ENCODE measurements around the gene IGF2. TPM values are rescaled to one million over a fixed set of nuclear protein-coding genes. Genes with fewer than 3 reads are reported as not detected.
"Not testable (repeated sequence)": the region's sequence is repeated elsewhere in the genome, so short reads cannot be mapped to it uniquely, and the experiment has no call there.

Gene IGF2, protein sequence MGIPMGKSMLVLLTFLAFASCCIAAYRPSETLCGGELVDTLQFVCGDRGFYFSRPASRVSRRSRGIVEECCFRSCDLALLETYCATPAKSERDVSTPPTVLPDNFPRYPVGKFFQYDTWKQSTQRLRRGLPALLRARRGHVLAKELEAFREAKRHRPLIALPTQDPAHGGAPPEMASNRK
- 3.5 and 11.2 TPM in 2 replicates for total RNA-seq

DNA sequence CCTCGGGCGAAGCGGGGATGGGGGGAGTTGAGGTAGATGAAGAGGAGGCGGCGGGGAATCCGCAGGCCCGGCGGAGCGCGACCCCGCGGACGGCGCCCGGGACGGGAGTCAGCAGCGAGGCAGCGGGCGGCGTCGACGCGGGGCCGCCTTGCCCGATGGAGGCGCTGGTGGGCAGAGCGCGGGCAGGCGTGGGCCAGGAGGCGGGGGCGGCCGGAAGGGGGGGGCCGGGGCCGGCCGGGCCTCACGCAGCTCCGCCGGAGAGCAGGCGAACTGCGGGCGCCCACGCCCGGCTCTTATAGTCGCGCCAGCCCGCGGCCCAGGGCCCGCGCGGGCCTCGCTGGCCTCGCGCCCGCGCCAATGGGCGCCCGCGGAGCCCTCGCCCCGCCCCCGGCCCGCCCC is at the start of gene IGF2:
Gene IGF2 (minus strand): TSS at position 267 of the 399 bp plus-strand sequence. CDS start 3,866 bp downstream, outside the sequence.
- peak; percentile 22 for DNase-seq

DNA sequence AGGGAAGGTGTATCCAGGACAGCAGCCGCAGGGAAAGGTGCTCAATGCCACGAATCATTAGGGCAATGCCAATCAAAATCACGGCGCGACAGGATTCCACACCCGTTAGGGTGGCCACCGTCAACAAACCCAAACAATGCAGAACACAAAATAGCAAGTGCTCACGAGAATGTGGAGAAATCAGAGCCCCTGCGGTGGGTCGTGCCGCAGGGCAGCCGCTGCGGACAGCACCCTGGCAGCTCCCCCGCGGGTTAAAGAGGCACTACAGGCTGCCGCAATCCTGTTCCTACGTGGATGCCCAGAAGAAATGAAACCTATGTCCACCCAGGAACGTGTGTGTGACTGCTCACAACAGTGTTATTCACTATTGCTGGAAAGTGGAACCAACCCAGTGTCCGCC is 49.6 kb upstream of the IGF2 start:
- DNase-seq: no peak

- no peak for DNase-seq
Measured at GRCh38 chr11:2187280-2187707, 48.1 kb upstream of the IGF2 start.

DNA sequence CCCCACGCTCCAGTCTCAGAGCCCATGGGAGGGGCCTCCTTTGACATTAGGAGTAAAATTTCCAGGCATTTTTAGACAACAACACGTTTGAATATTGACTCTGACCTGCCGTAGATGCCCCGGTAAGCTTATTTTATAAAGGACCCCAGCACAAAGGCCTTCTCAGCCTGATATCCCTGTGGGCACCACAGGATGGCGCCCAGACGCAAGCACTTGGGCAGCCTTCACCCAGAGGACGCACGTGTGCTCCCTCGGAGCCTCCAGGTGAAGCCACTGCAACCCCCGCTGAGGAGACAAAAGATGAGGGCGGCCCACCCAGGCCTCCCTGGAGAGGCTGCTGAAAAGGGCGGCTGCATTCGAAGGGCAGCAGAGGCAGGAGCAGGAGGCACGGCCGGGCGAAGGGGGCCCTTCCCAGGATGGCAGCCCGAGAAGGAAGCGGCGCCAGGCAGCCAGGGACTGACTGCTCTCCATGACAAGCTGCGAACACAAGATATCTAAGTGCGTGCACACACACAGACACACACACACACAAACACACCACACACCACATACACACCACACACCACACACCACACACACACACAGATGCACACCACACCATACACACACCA is 47.6 kb upstream of the IGF2 start:
- DNase-seq: peak; percentile 58

- DNase-seq: no peak
Measured at GRCh38 chr11:2185324-2186085, 46.3 kb upstream of the IGF2 start.

DNA sequence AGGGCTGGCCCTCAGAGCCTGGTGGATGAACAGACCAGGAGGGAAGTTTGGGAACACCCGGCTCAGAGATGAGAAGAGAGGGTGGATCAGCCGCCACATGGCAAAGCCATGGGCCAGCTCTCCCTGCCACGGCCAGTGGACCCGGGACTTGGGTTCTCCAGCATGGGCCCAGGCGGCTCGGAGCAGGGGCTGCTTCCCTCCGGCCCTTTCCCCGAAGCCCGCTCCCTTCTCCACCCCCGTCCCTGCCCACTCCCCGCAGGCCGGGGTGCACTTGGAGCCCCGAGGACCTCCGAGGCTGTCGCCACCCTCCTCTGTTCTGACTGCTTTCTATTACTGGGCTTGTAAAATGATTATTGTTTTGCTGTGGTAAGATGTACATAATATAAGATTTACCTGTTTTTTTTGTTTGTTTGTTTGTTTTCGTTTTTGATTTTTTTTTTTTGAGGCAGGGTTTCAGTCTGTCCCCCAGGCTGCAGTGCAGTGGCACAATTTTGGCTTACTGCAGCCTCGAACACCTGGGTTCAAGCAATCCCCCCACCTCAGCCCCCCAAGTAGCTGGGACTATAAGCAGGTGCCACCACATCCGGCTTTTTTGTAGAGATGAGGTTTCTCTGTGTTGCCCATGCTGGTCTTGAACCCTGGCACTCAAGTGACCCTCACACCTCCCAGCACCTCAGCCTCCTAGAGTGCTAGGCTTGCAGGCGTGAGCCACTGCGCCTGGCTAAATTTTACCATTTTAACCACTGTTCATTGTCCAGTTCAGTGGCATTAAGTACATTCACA is 43.7 kb upstream of the IGF2 start:
- DNase-seq: no peak

DNA sequence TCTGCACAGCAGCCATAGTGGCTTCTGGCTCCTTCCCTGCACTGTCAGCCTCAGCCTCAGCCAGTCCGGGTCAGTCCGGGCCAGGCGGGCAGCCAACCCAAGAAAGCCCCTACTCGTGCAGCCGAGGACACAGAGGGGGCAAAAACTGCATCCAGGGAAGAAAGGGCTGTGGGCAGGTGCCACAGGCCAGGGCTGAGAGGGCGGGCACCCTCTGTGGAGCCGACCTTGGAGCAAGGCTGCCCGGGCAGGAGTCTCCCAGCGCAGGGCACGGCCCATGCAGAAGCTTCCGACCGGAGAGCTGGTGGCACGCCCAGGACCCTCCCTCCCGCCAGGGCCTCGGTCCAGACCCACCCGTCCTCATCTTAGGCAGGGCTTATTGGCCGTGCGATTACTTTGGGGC is 42.9 kb upstream of the IGF2 start:
- DNase-seq: no peak

- DNase-seq: no peak
Measured at GRCh38 chr11:2180789-2181370, 41.7 kb upstream of the IGF2 start.

DNA sequence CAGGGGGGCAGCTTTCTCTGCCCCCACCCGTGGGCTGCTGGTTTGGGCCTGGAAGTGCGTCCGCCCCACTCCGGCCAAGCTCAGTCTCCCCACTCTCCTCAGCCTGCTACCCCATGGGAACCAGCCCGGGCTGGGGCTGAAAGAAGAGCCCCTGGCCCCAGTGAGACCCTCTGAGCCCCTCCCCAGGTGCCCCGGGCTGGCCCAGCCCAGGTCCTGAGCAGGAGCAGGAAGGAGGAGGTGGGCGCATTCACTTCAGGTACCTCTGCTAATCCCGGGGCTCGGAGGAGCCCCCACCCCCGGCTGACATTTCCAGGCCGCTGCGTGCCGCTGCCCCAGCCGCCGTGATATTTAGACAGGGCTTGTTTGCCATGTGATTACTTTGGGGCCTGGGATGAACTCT is 41.2 kb upstream of the IGF2 start:
- no peak for DNase-seq

DNA sequence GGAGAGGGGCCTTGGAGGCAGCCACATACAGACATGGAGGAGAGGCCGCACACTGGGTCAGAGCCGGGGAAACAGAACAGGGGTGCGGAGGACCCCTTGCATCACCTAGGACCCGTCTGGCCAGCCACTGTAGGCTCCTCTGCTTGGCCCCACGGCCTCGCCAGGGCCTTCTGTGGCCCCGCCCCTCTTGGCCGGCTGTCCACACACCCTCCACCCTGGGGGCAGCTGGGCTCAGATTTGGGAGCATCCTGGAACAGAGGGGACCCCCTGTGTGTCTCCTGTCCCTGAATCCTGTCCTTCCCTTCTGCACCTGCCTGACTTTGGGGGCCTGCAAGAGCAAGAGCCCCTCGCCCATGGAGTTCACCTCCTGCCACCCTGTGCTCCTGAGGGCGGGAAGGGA is 40.3 kb upstream of the IGF2 start:
- DNase-seq: no peak

DNA sequence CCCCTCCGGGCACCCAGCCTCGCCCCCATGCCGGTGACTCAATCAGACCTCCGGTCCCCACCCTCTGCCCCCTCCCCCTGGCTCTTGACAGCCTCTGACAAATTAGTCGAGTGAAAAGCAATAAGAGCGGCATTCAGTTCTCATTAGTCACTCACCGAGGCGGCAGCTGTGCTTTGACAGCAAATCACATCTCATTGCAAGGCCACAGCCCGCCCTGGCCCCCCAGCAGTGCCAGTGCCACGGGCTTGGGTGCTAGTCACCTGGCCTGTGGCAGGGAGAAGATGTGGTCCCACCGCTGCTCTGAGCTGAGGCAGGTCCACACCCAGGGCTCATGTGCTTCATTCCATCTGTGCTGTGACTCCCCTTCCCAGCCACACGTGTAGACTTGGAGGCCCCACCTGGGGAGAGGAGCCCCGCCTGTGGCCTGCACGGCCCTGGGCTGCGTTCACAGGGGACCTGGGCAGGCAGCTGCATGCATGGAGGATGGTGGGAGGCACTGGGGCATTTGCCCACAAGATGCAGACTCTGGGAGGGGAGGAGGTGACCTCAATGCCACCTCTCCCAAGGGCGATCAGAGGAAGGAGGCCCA is 39.8 kb upstream of the IGF2 start:
- DNase-seq: no peak

- not testable (repeated sequence) for DNase-seq
Measured at GRCh38 chr11:2178055-2178773, 39.0 kb upstream of the IGF2 start.

GRCh38 chr11:2177076-2177475 is 37.9 kb upstream of the IGF2 start:
- no peak for DNase-seq

DNA sequence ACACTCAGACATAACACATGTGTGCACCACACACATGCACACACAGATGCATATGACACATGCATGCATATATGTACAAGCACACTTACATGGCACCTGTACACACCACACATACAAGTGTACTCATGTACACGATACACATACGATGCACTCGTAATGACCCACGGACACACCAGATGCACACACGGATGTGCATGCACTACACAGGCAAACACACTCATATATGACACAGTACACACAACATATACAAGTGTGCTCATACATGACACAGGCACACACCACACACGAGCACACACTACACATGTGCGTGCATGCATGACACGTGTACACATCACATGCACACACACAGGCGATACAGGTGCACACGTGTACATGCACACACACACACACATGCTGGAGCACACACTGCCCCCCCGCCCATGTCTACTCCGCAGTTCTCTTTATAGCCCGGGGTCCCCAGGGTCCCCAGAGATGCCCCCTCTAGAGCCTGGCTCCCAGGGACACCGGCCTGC is 37.3 kb upstream of the IGF2 start:
- DNase-seq: no peak

DNA sequence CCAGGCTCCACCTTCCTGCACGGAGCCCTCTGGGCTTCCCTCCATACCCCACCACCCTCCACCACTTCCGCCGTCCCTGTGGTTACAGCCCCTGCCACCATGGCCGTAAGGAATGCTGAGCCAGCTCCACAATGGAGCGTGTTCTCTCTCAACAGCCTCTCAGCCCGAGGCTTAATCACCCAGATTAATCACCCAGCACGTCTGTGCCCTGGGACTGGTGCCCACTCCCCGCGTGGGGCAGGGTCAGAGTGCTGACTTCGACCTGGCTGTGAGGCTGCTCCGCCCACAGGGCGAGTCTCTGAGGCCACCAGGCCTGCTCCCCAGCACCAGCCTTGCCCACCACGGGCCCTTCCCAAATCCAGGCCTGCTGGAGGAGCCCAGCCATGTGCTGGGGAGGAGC is 36.5 kb upstream of the IGF2 start:
- DNase-seq: no peak

DNA sequence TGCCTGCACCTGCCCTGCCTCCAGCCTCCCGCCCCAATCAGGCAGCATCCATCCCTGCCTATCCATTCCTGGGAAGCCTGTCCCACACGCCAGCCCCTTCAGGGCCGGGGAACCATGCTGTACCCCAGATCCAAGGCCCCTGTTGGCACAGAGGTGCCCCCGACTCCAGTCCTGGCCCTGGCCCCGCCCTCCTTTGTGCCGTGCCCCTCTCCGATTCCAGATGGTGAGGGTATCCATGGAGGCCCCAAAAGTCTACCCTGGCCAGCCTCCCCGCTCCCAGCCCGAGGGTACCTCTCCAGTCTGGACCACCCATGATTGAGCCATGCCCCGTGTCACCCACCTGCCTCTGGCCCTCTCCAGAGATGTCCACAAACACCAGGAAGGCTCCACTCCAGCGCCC is 35.2 kb upstream of the IGF2 start:
- no peak for DNase-seq

- DNase-seq: no peak
Measured at GRCh38 chr11:2173761-2174160, 34.6 kb upstream of the IGF2 start.

DNA sequence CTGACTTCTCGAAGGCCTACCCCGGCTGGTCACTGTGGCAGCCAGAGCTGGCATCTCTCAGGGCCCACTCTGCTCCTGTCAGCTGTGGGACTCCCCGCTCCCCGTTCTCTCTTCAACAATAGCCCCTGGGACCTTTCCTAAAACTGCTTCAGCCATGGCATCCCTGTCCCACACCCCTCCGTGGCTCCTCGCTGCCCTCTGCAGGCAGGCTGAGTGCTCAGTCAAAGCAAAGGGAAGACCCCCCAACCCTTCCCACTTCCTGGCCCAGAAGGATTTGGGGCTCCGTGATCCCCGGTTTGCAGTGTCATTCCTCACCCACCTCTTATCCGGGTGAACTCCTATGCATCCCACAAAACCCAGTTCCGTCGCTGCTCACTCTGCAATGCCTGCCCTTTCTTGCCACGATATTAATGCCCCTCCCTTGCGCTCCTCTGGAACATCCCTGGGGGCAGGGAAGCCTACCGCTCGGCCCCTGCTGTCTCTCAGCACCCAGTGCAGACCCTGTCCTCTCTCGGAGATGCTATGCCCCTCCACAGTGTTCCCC is 34.0 kb upstream of the IGF2 start:
- DNase-seq: no peak

DNA sequence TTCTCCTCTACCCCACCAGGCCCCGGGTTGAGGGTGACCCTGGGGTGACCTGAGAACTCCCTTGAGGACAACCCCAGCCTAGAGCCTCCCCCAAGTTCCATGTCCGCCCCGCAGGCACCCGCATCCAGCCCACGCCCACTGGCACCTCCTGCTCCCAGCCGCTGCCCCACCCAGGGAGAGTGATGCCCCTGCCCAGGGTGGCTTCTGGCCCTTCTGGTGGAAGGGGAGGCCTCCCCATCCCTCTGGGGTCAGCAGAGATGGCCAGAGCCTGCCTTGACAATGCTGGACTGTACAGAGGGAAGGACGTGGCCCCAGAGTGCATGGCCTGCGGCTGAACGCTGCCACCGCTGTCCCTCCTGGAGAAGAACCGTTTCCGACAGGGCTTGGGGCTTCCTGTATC is 33.5 kb upstream of the IGF2 start:
- DNase-seq: no peak

DNA sequence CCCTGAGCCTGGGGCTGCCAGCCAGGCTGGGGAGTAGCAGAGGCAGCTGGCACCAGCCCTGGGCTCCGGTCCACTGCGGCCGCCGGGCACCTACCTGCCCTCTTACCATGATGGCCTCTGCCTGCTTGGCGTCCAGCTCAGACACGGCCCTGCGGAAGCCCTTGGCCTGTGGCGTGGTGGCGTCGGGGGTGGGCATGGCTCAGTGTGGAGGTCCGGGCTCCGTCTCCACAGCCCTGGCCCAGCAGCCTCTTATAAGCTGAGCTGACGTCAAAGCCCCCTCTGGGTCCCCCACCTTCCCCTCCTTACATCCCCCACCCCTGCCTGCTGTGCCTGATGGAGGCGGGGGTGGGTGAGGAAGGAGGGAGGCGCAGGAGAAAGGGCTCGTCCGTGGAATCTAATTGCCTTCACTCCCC is 32.4 kb upstream of the IGF2 start, which contains the start of gene TH:
Gene TH (minus strand): TSS at position 225 of the 413 bp plus-strand sequence. CDS start 29 bp downstream, at position 196.
- no peak for DNase-seq

All from dermis blood vessel endothelial cell (primary cell).